ENCODE data around the gene IL1A. TPM values are rescaled to one million over a fixed set of nuclear protein-coding genes. Genes with fewer than 3 reads are reported as not detected.

Gene IL1A
- total RNA-seq, 1 donor from 2014 or later = 0.43 TPM

- H3K27ac Mint-ChIP-seq (ENCODE audit: unreplicated experiment) = no peak overlapping the region
- DNase-seq (ENCODE audit: low read depth) (no peak), FAIRE-seq (no peak)
- no peaks in the 10 kb centered on the region for H3K36me3 Mint-ChIP-seq (ENCODE audit: low read depth, unreplicated experiment)
- Histone ChIP-seq H4K20me1 (ENCODE audit: insufficient read depth, low read length) (no peaks in the 10 kb centered on the region), H3K4me1 (ENCODE audit: insufficient read depth, low read length) (peaks cover 4% of the 10 kb centered on the region), H3K9me3 (ENCODE audit: insufficient read depth, low read depth, low read length) (no peaks in the 10 kb centered on the region), H3K27ac (ENCODE audit: low read depth, low read length) (no peak overlapping the region), H3K79me2 (ENCODE audit: insufficient read depth, low read length) (no peaks in the 10 kb centered on the region), H3K9ac (ENCODE audit: low read length) (no peak overlapping the region), H3K36me3 (ENCODE audit: insufficient read depth, low read length) (no peaks in the 10 kb centered on the region), H2AFZ (ENCODE audit: low read depth, low read length) (no peak overlapping the region), H3K4me2 (ENCODE audit: low read length) (no peak overlapping the region), H3K27me3 (ENCODE audit: insufficient read depth, low read length) (no peaks in the 10 kb centered on the region), H3K4me3 (ENCODE audit: insufficient read depth, low read depth, low read length) (no peak overlapping the region)
- H3K9me3 Mint-ChIP-seq (ENCODE audit: unreplicated experiment) = peaks cover 10% of the 10 kb centered on the region
- peaks cover 4% of the 10 kb centered on the region for H3K27me3 Mint-ChIP-seq (ENCODE audit: low read depth, unreplicated experiment)
- no peak overlapping the region for H3K4me3 Mint-ChIP-seq (ENCODE audit: unreplicated experiment)
- peaks cover 7% of the 10 kb centered on the region for H3K4me1 Mint-ChIP-seq (ENCODE audit: low read depth, unreplicated experiment)
- TF ChIP-seq CTCF (IDR thresholded peaks at IDR 0.05; ENCODE audit: insufficient read depth, low read depth, low read length) = no peak
- TF ChIP-seq EZH2 (IDR thresholded peaks at IDR 0.05; ENCODE audit: insufficient read depth, low read length) = no peak
Measured at GRCh38 chr2:112789186-112789585, 4.9 kb upstream of the IL1A start.

- no peaks in the 10 kb centered on the region for H3K36me3 ChIP-seq (ENCODE audit: insufficient read depth, low read length)
- H3K4me3 ChIP-seq (ENCODE audit: insufficient read depth, low read depth, low read length) = no peak overlapping the region
- FAIRE-seq (no peak), DNase-seq (ENCODE audit: low read depth) (no peak)
- TF ChIP-seq CTCF (IDR thresholded peaks at IDR 0.05; ENCODE audit: insufficient read depth, low read depth, low read length) (no peak), EZH2 (IDR thresholded peaks at IDR 0.05; ENCODE audit: insufficient read depth, low read length) (no peak)
- no peak overlapping the region for H3K4me2 ChIP-seq (ENCODE audit: low read length)
- Mint-ChIP-seq H3K4me1 (ENCODE audit: low read depth, unreplicated experiment) (peaks cover 3% of the 10 kb centered on the region), H3K27me3 (ENCODE audit: low read depth, unreplicated experiment) (peaks cover 4% of the 10 kb centered on the region), H3K36me3 (ENCODE audit: low read depth, unreplicated experiment) (no peaks in the 10 kb centered on the region), H3K27ac (ENCODE audit: unreplicated experiment) (no peak overlapping the region), H3K9me3 (ENCODE audit: unreplicated experiment) (peaks cover 10% of the 10 kb centered on the region), H3K4me3 (ENCODE audit: unreplicated experiment) (no peak overlapping the region)
- no peak overlapping the region for H2AFZ ChIP-seq (ENCODE audit: low read depth, low read length)
- H3K9ac ChIP-seq (ENCODE audit: low read length) = no peak overlapping the region
- H3K27me3 ChIP-seq (ENCODE audit: insufficient read depth, low read length) = no peaks in the 10 kb centered on the region
- H4K20me1 ChIP-seq (ENCODE audit: insufficient read depth, low read length) = no peaks in the 10 kb centered on the region
- H3K79me2 ChIP-seq (ENCODE audit: insufficient read depth, low read length) = no peaks in the 10 kb centered on the region
- no peak overlapping the region for H3K27ac ChIP-seq (ENCODE audit: low read depth, low read length)
- no peaks in the 10 kb centered on the region for H3K9me3 ChIP-seq (ENCODE audit: insufficient read depth, low read depth, low read length)
- peaks cover 8% of the 10 kb centered on the region for H3K4me1 ChIP-seq (ENCODE audit: insufficient read depth, low read length)
Measured at GRCh38 chr2:112788653-112789052, 4.4 kb upstream of the IL1A start.

GRCh38 chr2:112787729-112788393, 3.6 kb upstream of the IL1A start:
- H3K27ac ChIP-seq (ENCODE audit: low read depth, low read length) = no peak overlapping the region
- no peaks in the 10 kb centered on the region for H3K9me3 ChIP-seq (ENCODE audit: insufficient read depth, low read depth, low read length)
- Mint-ChIP-seq H3K4me1 (ENCODE audit: low read depth, unreplicated experiment) (peaks cover 3% of the 10 kb centered on the region), H3K4me3 (ENCODE audit: unreplicated experiment) (no peak overlapping the region), H3K36me3 (ENCODE audit: low read depth, unreplicated experiment) (no peaks in the 10 kb centered on the region), H3K27me3 (ENCODE audit: low read depth, unreplicated experiment) (peaks cover 4% of the 10 kb centered on the region), H3K27ac (ENCODE audit: unreplicated experiment) (no peak overlapping the region), H3K9me3 (ENCODE audit: unreplicated experiment) (peaks cover 3% of the 10 kb centered on the region)
- TF ChIP-seq EZH2 (IDR thresholded peaks at IDR 0.05; ENCODE audit: insufficient read depth, low read length) = no peak
- no peak for TF ChIP-seq CTCF (IDR thresholded peaks at IDR 0.05; ENCODE audit: insufficient read depth, low read depth, low read length)
- H3K9ac ChIP-seq (ENCODE audit: low read length) = no peak overlapping the region
- FAIRE-seq = no peak
- no peak for DNase-seq (ENCODE audit: low read depth)
- no peaks in the 10 kb centered on the region for H3K79me2 ChIP-seq (ENCODE audit: insufficient read depth, low read length)
- H3K4me3 ChIP-seq (ENCODE audit: insufficient read depth, low read depth, low read length) = no peak overlapping the region
- H4K20me1 ChIP-seq (ENCODE audit: insufficient read depth, low read length) = no peaks in the 10 kb centered on the region
- peaks cover 8% of the 10 kb centered on the region for H3K4me1 ChIP-seq (ENCODE audit: insufficient read depth, low read length)
- H2AFZ ChIP-seq (ENCODE audit: low read depth, low read length) = no peak overlapping the region
- no peaks in the 10 kb centered on the region for H3K36me3 ChIP-seq (ENCODE audit: insufficient read depth, low read length)
- no peak overlapping the region for H3K4me2 ChIP-seq (ENCODE audit: low read length)
- H3K27me3 ChIP-seq (ENCODE audit: insufficient read depth, low read length) = no peaks in the 10 kb centered on the region

Measured in astrocyte (in vitro differentiated cells and primary cell).